Measurements from ENCODE around the gene GFRA1.

The GFRA1 gene

DNA sequence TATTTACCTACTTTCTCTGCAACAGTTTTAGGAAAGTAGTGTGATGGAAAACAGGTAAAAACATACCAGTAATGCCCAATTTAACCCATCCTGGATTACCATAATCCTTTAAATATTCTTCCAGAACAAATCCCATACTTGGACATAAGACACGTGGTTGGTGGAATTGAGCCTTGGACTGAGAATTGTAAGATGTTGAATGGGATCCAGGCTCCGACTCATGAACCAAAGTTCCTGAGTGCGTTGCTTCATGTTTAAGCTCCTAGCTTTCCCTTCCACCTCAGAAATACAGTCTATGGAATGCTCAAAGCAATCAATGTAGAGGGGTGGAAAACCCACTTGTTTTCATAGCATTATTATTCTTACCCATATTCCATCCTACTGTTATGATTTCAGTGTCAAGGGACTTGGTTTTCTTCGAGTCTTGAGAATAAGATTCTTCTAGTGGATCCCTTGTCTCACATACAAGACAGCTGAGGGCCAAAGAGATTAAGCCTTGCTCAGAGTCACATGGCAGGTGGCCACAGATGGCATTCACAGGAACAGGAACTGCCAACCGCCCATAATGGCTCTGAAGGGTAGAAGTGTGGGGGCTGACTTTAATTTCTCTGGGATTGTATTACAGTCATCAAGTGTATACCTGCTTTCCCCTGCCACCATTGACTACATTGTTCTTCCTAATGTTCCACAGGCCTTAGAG lies 171.2 kb downstream of the GFRA1 start:
- H3K9me3 ChIP-seq, result no peaks in the 10 kb centered on the region
- DNase-seq, result no peak
- intact Hi-C loops (cut with DNase I; ENCODE audit: low total_unique reads), result no loop called here
- no peaks in the 10 kb centered on the region for H3K4me1 ChIP-seq
- TF ChIP-seq, protein P1, sequence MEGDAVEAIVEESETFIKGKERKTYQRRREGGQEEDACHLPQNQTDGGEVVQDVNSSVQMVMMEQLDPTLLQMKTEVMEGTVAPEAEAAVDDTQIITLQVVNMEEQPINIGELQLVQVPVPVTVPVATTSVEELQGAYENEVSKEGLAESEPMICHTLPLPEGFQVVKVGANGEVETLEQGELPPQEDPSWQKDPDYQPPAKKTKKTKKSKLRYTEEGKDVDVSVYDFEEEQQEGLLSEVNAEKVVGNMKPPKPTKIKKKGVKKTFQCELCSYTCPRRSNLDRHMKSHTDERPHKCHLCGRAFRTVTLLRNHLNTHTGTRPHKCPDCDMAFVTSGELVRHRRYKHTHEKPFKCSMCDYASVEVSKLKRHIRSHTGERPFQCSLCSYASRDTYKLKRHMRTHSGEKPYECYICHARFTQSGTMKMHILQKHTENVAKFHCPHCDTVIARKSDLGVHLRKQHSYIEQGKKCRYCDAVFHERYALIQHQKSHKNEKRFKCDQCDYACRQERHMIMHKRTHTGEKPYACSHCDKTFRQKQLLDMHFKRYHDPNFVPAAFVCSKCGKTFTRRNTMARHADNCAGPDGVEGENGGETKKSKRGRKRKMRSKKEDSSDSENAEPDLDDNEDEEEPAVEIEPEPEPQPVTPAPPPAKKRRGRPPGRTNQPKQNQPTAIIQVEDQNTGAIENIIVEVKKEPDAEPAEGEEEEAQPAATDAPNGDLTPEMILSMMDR (IDR thresholded peaks at IDR 0.05), result no peak
- H3K4me3 ChIP-seq, result no peak overlapping the region
- no peak overlapping the region for H3K27ac ChIP-seq
- H3K36me3 ChIP-seq, result no peaks in the 10 kb centered on the region
- H3K27me3 ChIP-seq, result peaks cover 0 to 15% of the 10 kb centered on the region in 2 donors

DNA sequence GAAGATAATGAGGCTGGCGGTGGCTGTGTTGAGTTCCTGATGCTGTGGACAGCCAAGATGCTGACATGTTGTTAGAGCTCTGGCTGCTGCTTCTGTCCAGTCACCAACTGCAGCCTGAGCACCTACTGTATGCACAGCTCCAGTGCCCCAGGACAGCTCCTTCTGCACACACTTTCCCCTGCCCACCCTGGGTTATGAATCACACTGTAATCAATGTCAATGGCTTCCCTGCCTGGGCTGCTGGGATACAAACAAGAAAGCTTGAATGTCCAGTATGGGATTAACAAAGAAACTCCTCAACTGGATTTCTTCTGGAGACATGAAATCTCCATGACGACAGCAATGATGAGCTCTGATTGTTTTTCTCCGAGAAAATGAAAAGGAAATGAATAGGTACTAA lies 172.0 kb downstream of the GFRA1 start:
- TF ChIP-seq, protein P1 (IDR thresholded peaks at IDR 0.05), result no peak
- intact Hi-C loops (cut with DNase I; ENCODE audit: low total_unique reads), result no loop called here
- no peaks in the 10 kb centered on the region for H3K36me3 ChIP-seq

DNA sequence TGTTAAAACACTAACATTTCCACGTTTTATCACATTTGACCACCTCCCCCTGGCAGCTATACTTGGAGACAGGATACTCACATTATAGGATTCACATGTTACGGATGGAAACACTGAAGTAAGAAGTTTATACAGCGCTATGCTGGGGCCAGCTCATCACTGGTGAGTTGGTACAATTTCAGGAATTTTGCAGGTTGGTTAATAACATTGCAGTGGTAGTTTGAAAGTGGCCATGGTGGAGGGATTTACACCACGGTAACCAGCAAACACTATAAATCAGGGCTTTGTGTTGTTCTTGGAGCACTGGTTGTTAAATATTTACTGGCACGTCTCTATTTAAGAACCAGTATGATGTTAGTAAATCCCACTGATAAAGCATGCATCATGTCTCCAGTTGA lies 174.0 kb downstream of the GFRA1 start:
- intact Hi-C loops (cut with DNase I; ENCODE audit: low total_unique reads), result no loop called here
- Histone ChIP-seq H3K27ac (no peak overlapping the region), H3K4me1 (no peaks in the 10 kb centered on the region), H3K4me3 (no peak overlapping the region), H3K27me3 (peaks cover 0 to 11% of the 10 kb centered on the region in 2 donors), H3K9me3 (no peaks in the 10 kb centered on the region), H3K36me3 (no peaks in the 10 kb centered on the region)
- TF ChIP-seq, protein P1 (IDR thresholded peaks at IDR 0.05), result no peak
- no peak for DNase-seq

More for the DNA sequence above, 172.0 kb downstream of the GFRA1 start:
- no peak overlapping the region for H3K4me3 ChIP-seq
- H3K9me3 ChIP-seq, result no peaks in the 10 kb centered on the region
- no peaks in the 10 kb centered on the region for H3K4me1 ChIP-seq
- no peak for DNase-seq
- no peak overlapping the region for H3K27ac ChIP-seq
- H3K27me3 ChIP-seq, result peaks cover 0 to 15% of the 10 kb centered on the region in 2 donors

GRCh38 chr10:116098411-116099022 lies 174.5 kb downstream of the GFRA1 start:
- peaks cover 0 to 11% of the 10 kb centered on the region in 2 donors for H3K27me3 ChIP-seq

GRCh38 chr10:116097239-116097784 lies 175.7 kb downstream of the GFRA1 start:
- no peak for DNase-seq
- no peaks in the 10 kb centered on the region for H3K36me3 ChIP-seq
- TF ChIP-seq, protein P1 (IDR thresholded peaks at IDR 0.05), result no peak
- intact Hi-C loops (cut with DNase I; ENCODE audit: low total_unique reads), result no loop called here
- H3K4me3 ChIP-seq, result no peak overlapping the region
- no peak overlapping the region for H3K27ac ChIP-seq
- peaks cover 0 to 11% of the 10 kb centered on the region in 2 donors for H3K27me3 ChIP-seq
- no peaks in the 10 kb centered on the region for H3K4me1 ChIP-seq
- no peaks in the 10 kb centered on the region for H3K9me3 ChIP-seq

More at GRCh38 chr10:116098411-116099022, 174.5 kb downstream of the GFRA1 start:
- Histone ChIP-seq H3K27ac (no peak overlapping the region), H3K36me3 (no peaks in the 10 kb centered on the region), H3K4me1 (no peaks in the 10 kb centered on the region), H3K4me3 (no peak overlapping the region), H3K9me3 (no peaks in the 10 kb centered on the region)
- intact Hi-C loops (cut with DNase I; ENCODE audit: low total_unique reads), result no loop called here
- TF ChIP-seq, protein P1 (IDR thresholded peaks at IDR 0.05), result no peak
- DNase-seq, result peak in 1 of 2 donors; percentile 70
